H1 (cell line): Measurements from ENCODE around the gene GAPDH. TPM values are rescaled to one million over a fixed set of nuclear protein-coding genes. Genes with fewer than 3 reads are reported as not detected.
"Not testable (repeated sequence)": the region's sequence is repeated elsewhere in the genome, so short reads cannot be mapped to it uniquely, and the experiment has no call there.

Experiments
- CTCF ChIA-PET: fragments of 300-600 bp; sonication (Branson Sonifier 250); formaldehyde crosslinking; loops from one replicate; lab custom pipeline; 2021; ENCODE audit not compliant: partially characterized antibody; lab: Charles Lee
- POLR2A ChIA-PET: fragments of 300-600 bp; sonication (Branson Sonifier 250); formaldehyde crosslinking; loops from one replicate; lab custom pipeline; 2021; ENCODE audit warnings: inconsistent platforms; ENCODE audit not compliant: partially characterized antibody; lab: Charles Lee
- DNase-seq, 2 experiments: peaks; one replicate each; pipeline versions ENCODE4 v3.0.0 to v3.0.0-alpha.2; 2010 to 2022; ENCODE audit warnings: low spot score in 2 of 2, low read depth in 1 of 2, mixed read lengths in 1 of 2
- FAIRE-seq: peaks from 2 replicates; lab custom pipeline; 2011; peaks lifted over from hg19 to GRCh38; lab: Jason Lieb, UNC
- H2AFZ ChIP-seq: 2 replicates; pipeline ENCODE4 v1.8.1; 2012; ENCODE audit warnings: low read length, inconsistent platforms
- H2AK5ac ChIP-seq: 2 replicates; pipeline ENCODE4 v1.6.1; 2013; ENCODE audit warnings: low read depth, low read length
- H2BK120ac ChIP-seq: replicated peaks from 2 replicates; pipeline ENCODE3; 2013; ENCODE audit warnings: low read depth, low read length, inconsistent platforms
- H2BK12ac ChIP-seq: 2 replicates; pipeline ENCODE4 v1.6.1; 2013; ENCODE audit warnings: low read depth, low read length
- H2BK15ac ChIP-seq: 2 replicates; pipeline ENCODE4 v1.6.1; 2013; ENCODE audit warnings: low read length
- H2BK20ac ChIP-seq: 2 replicates; pipeline ENCODE4 v1.6.1; 2013; ENCODE audit warnings: low read length
- H2BK5ac ChIP-seq: 2 replicates; pipeline ENCODE4 v1.6.1; 2013; ENCODE audit warnings: low read depth, low read length
- H3K14ac ChIP-seq: 2 replicates; pipeline ENCODE4 v1.6.1; 2013; ENCODE audit warnings: inconsistent platforms; ENCODE audit not compliant: insufficient read length
- H3K18ac ChIP-seq: 2 replicates; pipeline ENCODE4 v1.6.1; 2013; ENCODE audit warnings: low read length; ENCODE audit errors: extremely low read depth
- H3K23ac ChIP-seq: 2 replicates; pipeline ENCODE4 v1.6.1; 2013; ENCODE audit warnings: inconsistent platforms; ENCODE audit not compliant: insufficient read length
- H3K23me2 ChIP-seq: 2 replicates; pipeline ENCODE4 v1.6.1; 2013; ENCODE audit warnings: low read depth, low read length
- H3K27ac ChIP-seq: 2 replicates; pipeline ENCODE4 v1.6.1; 2011; ENCODE audit warnings: low read depth, low read length, inconsistent platforms
- H3K27me3 ChIP-seq, 4 experiments: replicated peaks in 1 of 4; 1 replicate in 1 of 4; 2 replicates in 3 of 4; pipeline versions ENCODE4 v1.6.1 to v1.8.1; 2011 to 2013; ENCODE audit warnings: low read length in 3 of 4, mild to moderate bottlenecking in 3 of 4, inconsistent platforms in 2 of 4, mixed read lengths in 2 of 4, moderate library complexity in 1 of 4; ENCODE audit not compliant: control insufficient read depth in 3 of 4, insufficient read depth in 3 of 4; ENCODE audit errors: extremely low read depth in 1 of 4
- H3K36me3 ChIP-seq, 4 experiments: 2 replicates each; pipeline versions ENCODE4 v1.6.1 to v1.8.1; 2011 to 2013; ENCODE audit warnings: mild to moderate bottlenecking in 4 of 4, low read length in 3 of 4, moderate library complexity in 2 of 4, control low read depth in 1 of 4, inconsistent platforms in 1 of 4; ENCODE audit not compliant: insufficient read depth in 4 of 4, control insufficient read depth in 2 of 4
- H3K4ac ChIP-seq: replicated peaks from 2 replicates; pipeline ENCODE3; 2013; ENCODE audit warnings: low read length, low read depth, mixed read lengths, inconsistent platforms; ENCODE audit not compliant: insufficient read length
- H3K4me1 ChIP-seq, 4 experiments: replicated peaks in 1 of 4; 1 replicate in 1 of 4; 2 replicates in 3 of 4; pipeline versions ENCODE4 v1.6.1 to v1.8.1; 2011 to 2013; ENCODE audit warnings: low read length in 3 of 4, inconsistent platforms in 2 of 4, mixed read lengths in 1 of 4; ENCODE audit not compliant: insufficient read depth in 4 of 4, control insufficient read depth in 3 of 4
- H3K4me2 ChIP-seq, 2 experiments: 2 replicates each; pipeline versions ENCODE4 v1.6.1 to v1.8.1; 2011 to 2013; ENCODE audit warnings: low read depth in 2 of 2, low read length in 2 of 2, control low read depth in 1 of 2, inconsistent platforms in 1 of 2, mild to moderate bottlenecking in 1 of 2; ENCODE audit not compliant: insufficient read depth in 1 of 2
- H3K4me3 ChIP-seq, 4 experiments: fragments of 200-600, 300-600 bp in 1 of 4; sonication (generic), shearing (Covaris generic), sonication (Bioruptor Twin) in 1 of 4; 2 replicates each; pipeline versions ENCODE4 v1.5.1 to v1.8.1; 2011 to 2016; ENCODE audit warnings: low read length in 4 of 4, low read depth in 3 of 4, control low read depth in 2 of 4, inconsistent platforms in 2 of 4, mild to moderate bottlenecking in 2 of 4, mixed read lengths in 1 of 4, moderate library complexity in 1 of 4; ENCODE audit not compliant: insufficient read depth in 2 of 4; ENCODE audit errors: extremely low read depth in 1 of 4
- H3K56ac ChIP-seq: replicated peaks from 2 replicates; pipeline ENCODE3; 2013; ENCODE audit warnings: low read depth, mild to moderate bottlenecking, mixed read lengths, low read length, inconsistent platforms; ENCODE audit not compliant: insufficient read length
- H3K79me1 ChIP-seq: 2 replicates; pipeline ENCODE4 v1.6.1; 2013; ENCODE audit warnings: low read depth, low read length, control low read depth
- H3K79me2 ChIP-seq, 2 experiments: 2 replicates each; pipeline versions ENCODE4 v1.6.1 to v1.8.1; 2012 to 2013; ENCODE audit warnings: low read length in 2 of 2, mild to moderate bottlenecking in 2 of 2, inconsistent platforms in 1 of 2; ENCODE audit not compliant: insufficient read depth in 2 of 2, control insufficient read depth in 1 of 2
- H3K9ac ChIP-seq, 4 experiments: replicated peaks in 1 of 4; 1 replicate in 1 of 4; 2 replicates in 3 of 4; pipeline versions ENCODE4 v1.6.1 to v1.8.1; 2011 to 2013; ENCODE audit warnings: low read depth in 3 of 4, low read length in 3 of 4, control low read depth in 2 of 4, mild to moderate bottlenecking in 2 of 4, moderate library complexity in 2 of 4, inconsistent platforms in 1 of 4; ENCODE audit errors: extremely low read depth in 1 of 4
- H3K9me3 ChIP-seq, 2 experiments: 2 replicates each; pipeline versions ENCODE4 v1.6.1 to v1.8.1; 2012 to 2013; ENCODE audit warnings: mild to moderate bottlenecking in 2 of 2, moderate library complexity in 2 of 2, control low read depth in 1 of 2, inconsistent platforms in 1 of 2, low read depth in 1 of 2, low read length in 1 of 2, mixed read lengths in 1 of 2; ENCODE audit not compliant: insufficient read depth in 2 of 2
- H4K20me1 ChIP-seq, 2 experiments: replicated peaks in 1 of 2; 2 replicates each; pipeline versions ENCODE3 to v1.8.1; 2011 to 2013; ENCODE audit warnings: inconsistent platforms in 2 of 2, low read length in 2 of 2, mild to moderate bottlenecking in 1 of 2; ENCODE audit not compliant: insufficient read depth in 2 of 2, control insufficient read depth in 1 of 2
- H4K5ac ChIP-seq: 2 replicates; pipeline ENCODE4 v1.6.1; 2013; ENCODE audit warnings: low read length, low read depth, mixed read lengths, inconsistent platforms; ENCODE audit not compliant: insufficient read length
- H4K8ac ChIP-seq: 2 replicates; pipeline ENCODE4 v1.8.0; 2013; ENCODE audit warnings: mild to moderate bottlenecking, moderate library complexity, low read length, inconsistent platforms; ENCODE audit not compliant: insufficient read depth; ENCODE audit errors: extremely low read depth
- H4K91ac ChIP-seq: replicated peaks from 2 replicates; pipeline ENCODE3; 2013; ENCODE audit warnings: low read length, mixed read lengths, inconsistent platforms; ENCODE audit not compliant: insufficient read length
- POLR2AphosphoS5 ChIP-seq: IDR thresholded peaks from 2 replicates; pipeline ENCODE4 v1.6.1; 2011; ENCODE audit warnings: low read depth, low read length
- RAD21 ChIP-seq, 2 experiments: IDR thresholded peaks in 1 of 2; conservative IDR thresholded peaks in 1 of 2; 2 replicates each; pipeline ENCODE4 v1.6.1; 2011; ENCODE audit warnings: low read depth in 2 of 2, low read length in 2 of 2, improper control_type of control experiment in 1 of 2, inconsistent platforms in 1 of 2, mild to moderate bottlenecking in 1 of 2, moderate library complexity in 1 of 2
- SIN3A ChIP-seq, 2 experiments: IDR thresholded peaks in 1 of 2; conservative IDR thresholded peaks in 1 of 2; 2 replicates each; pipeline ENCODE4 v1.6.1; 2011 to 2012; ENCODE audit warnings: low read length in 2 of 2, improper control_type of control experiment in 1 of 2, low read depth in 1 of 2, mild to moderate bottlenecking in 1 of 2
- SIX5 ChIP-seq: IDR thresholded peaks from 2 replicates; pipeline ENCODE4 v1.6.1; 2011; ENCODE audit warnings: mild to moderate bottlenecking, low read depth, low read length
- SP1 ChIP-seq: IDR thresholded peaks from 2 replicates; pipeline ENCODE4 v1.6.1; 2011; ENCODE audit warnings: low read depth, low read length
- USF2 ChIP-seq: IDR thresholded peaks from 2 replicates; pipeline ENCODE4 v1.6.1; 2011; ENCODE audit warnings: low read length, improper control_type of control experiment
- YY1 ChIP-seq: IDR thresholded peaks from 2 replicates; pipeline ENCODE4 v1.6.1; 2011; ENCODE audit warnings: low read depth, mild to moderate bottlenecking, low read length
- WGBS, 2 experiments: shearing (Covaris generic) in 1 of 2; methylation state at CpG; one replicate each; pipeline versions ENCODE4 v1.1.6 to v1.1.7; 2013 to 2015; ENCODE audit warnings: low lambda C conversion rate in 2 of 2, mixed read lengths in 2 of 2, inconsistent platforms in 1 of 2, low coverage in 1 of 2, missing lambda C conversion rate in 1 of 2; ENCODE audit not compliant: insufficient replicate concordance in 2 of 2, insufficient coverage in 1 of 2, insufficient read length in 1 of 2; ENCODE audit errors: extremely low coverage in 1 of 2, missing lambda C conversion rate in 1 of 2; 5-methylcytosine and 5-hydroxymethylcytosine counted together
- polyA plus RNA-seq, 7 experiments: library from polyadenylated mRNA; depleted of rRNA in 3 of 7; stranded (reverse) in 5 of 7; unstranded in 2 of 7; fragments of >200 nt in 5 of 7; fragments of 200-250 nt in 2 of 7; gene quantifications; 1 replicate in 5 of 7; 2 replicates in 1 of 7; 4 replicates in 1 of 7; pipeline versions ENCODE4 v1.2.1 to v1.2.3, GENCODE V29; 2011 to 2013; ENCODE audit warnings: missing spikeins in 2 of 7, mixed read lengths in 2 of 7
- total RNA-seq: library from RNA; stranded (reverse); fragmentation: NEBNext Ultra II Directional; extraction: Animal tissue kit (Norgen Biotek cat#: 25700); gene quantifications from 2 replicates; pipeline ENCODE4 v1.2.1, GENCODE V29; 2021

The GAPDH gene
- total and polyA plus RNA-seq, 2 of the 8 experiments (the other 6 are each of a cell fraction or from before 2014, with no cell fraction given), result 5,175 to 15,878 TPM

DNA sequence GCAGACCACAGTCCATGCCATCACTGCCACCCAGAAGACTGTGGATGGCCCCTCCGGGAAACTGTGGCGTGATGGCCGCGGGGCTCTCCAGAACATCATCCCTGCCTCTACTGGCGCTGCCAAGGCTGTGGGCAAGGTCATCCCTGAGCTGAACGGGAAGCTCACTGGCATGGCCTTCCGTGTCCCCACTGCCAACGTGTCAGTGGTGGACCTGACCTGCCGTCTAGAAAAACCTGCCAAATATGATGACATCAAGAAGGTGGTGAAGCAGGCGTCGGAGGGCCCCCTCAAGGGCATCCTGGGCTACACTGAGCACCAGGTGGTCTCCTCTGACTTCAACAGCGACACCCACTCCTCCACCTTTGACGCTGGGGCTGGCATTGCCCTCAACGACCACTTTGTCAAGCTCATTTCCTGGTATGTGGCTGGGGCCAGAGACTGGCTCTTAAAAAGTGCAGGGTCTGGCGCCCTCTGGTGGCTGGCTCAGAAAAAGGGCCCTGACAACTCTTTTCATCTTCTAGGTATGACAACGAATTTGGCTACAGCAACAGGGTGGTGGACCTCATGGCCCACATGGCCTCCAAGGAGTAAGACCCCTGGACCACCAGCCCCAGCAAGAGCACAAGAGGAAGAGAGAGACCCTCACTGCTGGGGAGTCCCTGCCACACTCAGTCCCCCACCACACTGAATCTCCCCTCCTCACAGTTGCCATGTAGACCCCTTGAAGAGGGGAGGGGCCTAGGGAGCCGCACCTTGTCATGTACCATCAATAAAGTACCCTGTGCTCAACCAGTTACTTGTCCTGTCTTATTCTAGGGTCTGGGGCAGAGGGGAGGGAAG is 3.5 kb downstream of the GAPDH start:
- Histone ChIP-seq H3K36me3 (peaks cover 23 to 39% (median 28%) of the 10 kb centered on the region in 4 experiments), H4K20me1 (peaks cover 10 to 23% of the 10 kb centered on the region in 2 experiments)
- peak; percentile 89; the same call in 1 of the 2 replicates for TF ChIP-seq POLR2AphosphoS5
- TF ChIP-seq YY1, result 0 out of 2 replicates have a peak, but pooled peaks have one; percentile 19
- peak; percentile 38 to 83; a peak in 3 of 4 replicates for TF ChIP-seq SIN3A (conservative IDR thresholded peaks at IDR 0.05 in 1 of 2, IDR thresholded peaks at IDR 0.05 in 1 of 2; ENCODE audit: low read depth in 1 of 2, low read length in 2 of 2)
- TF ChIP-seq SP1, result peak; percentile 84; the same call in 1 of the 2 replicates
- TF ChIP-seq RAD21 (IDR thresholded peaks at IDR 0.05 in 1 of 2, conservative IDR thresholded peaks at IDR 0.05 in 1 of 2; ENCODE audit: low read depth in 2 of 2, low read length in 2 of 2), result peak; percentile 43 to 48
- peak; percentile 6; the same call in 1 of the 2 replicates for TF ChIP-seq USF2
- peak; percentile 47; the same call in 1 of the 2 replicates for TF ChIP-seq SIX5

More for the DNA sequence above, 3.5 kb downstream of the GAPDH start:
- H3K9ac ChIP-seq, H4K5ac ChIP-seq, H3K27ac ChIP-seq, H2BK20ac ChIP-seq, H2BK12ac ChIP-seq, H3K4ac ChIP-seq, H4K8ac ChIP-seq, H2BK15ac ChIP-seq, H2BK120ac ChIP-seq, H3K4me2 ChIP-seq, H3K56ac ChIP-seq, H3K79me1 ChIP-seq, H3K18ac ChIP-seq, H2BK5ac ChIP-seq, H3K14ac ChIP-seq, H2AK5ac ChIP-seq, H3K4me3 ChIP-seq, H3K9me3 ChIP-seq, H2AFZ ChIP-seq, FAIRE-seq, H4K91ac ChIP-seq, H3K27me3 ChIP-seq, H3K23ac ChIP-seq: not testable (repeated sequence)
- Histone ChIP-seq H3K23me2 (peaks cover 13% of the 10 kb centered on the region), H3K79me2 (peaks cover 3 to 22% of the 10 kb centered on the region in 2 experiments; a peak in 3 of 4 replicates), H3K4me1 (peaks cover 0 to 15% (median 11%) of the 10 kb centered on the region in 4 experiments; a peak in 6 of 7 replicates)
- 75% methylated on average over 17 of the region's 17 CpGs; no CpG with 5 or more reads in 1 of the 2 experiments for WGBS, 2 experiments
- CTCF ChIA-PET, result interaction anchor here (0.7 to 24.9 kb wide), 26 partner anchors 9 to 299 kb away, joined by 3 to 462 read pairs (median 5); partner anchors contain the start of genes IFFO1 and NOP2
- POLR2A ChIA-PET, result interaction anchor here (0.6 to 11.4 kb wide), 42 partner anchors 12 to 483 kb away, joined by 3 to 665 read pairs (median 5); partner anchors contain the start of genes CHD4, IFFO1, MRPL51 and NCAPD2
- DNase-seq, result peak in 1 of 2 experiments; percentile 85
